HepG2 (cell line): ENCODE data around the gene TIFAB.

Experiments
- CEBPB ChIP-seq: IDR thresholded peaks from 2 replicates; pipeline ENCODE4 v1.6.1; 2011; ENCODE audit warnings: low read depth, low read length, improper control_type of control experiment, borderline replicate concordance
- CEBPG ChIP-seq: IDR thresholded peaks from 2 replicates; pipeline ENCODE4 v1.6.1; 2016
- CTCF ChIP-seq: sonication (generic); formaldehyde crosslinking; IDR thresholded peaks from 2 replicates; pipeline ENCODE4 v1.5.0; 2020; ENCODE audit warnings: mild to moderate bottlenecking, missing genetic modification reagents, moderate library complexity
- GATAD1 ChIP-seq: IDR thresholded peaks from 2 replicates; pipeline ENCODE4 v1.6.1; 2016; ENCODE audit warnings: missing genetic modification reagents, missing compliant biosample characterization
- GZF1 ChIP-seq: sonication (generic); formaldehyde crosslinking; IDR thresholded peaks from 2 replicates; pipeline ENCODE4 v1.5.1; 2020; ENCODE audit warnings: mild to moderate bottlenecking, missing genetic modification reagents
- MAX ChIP-seq: IDR thresholded peaks from 2 replicates; pipeline ENCODE4 v1.6.1; 2012; ENCODE audit warnings: inconsistent platforms
- NFYB ChIP-seq: sonication (generic); formaldehyde crosslinking; IDR thresholded peaks from 2 replicates; pipeline ENCODE4 v1.4.0; 2020; ENCODE audit warnings: missing genetic modification reagents
- POLR2A ChIP-seq, 2 experiments: IDR thresholded peaks; 2 replicates each; pipeline ENCODE4 v1.6.1; 2011; ENCODE audit warnings: low read depth in 2 of 2, low read length in 2 of 2, mild to moderate bottlenecking in 1 of 2, moderate library complexity in 1 of 2; ENCODE audit not compliant: insufficient read depth in 1 of 2
- SP4 ChIP-seq: sonication (generic); formaldehyde crosslinking; IDR thresholded peaks from 2 replicates; pipeline ENCODE4 v1.8.1; 2023; ENCODE audit warnings: mild to moderate bottlenecking, missing genetic modification reagents
- U2AF1 ChIP-seq: fragments of 200-400 bp; formaldehyde crosslinking; optimal IDR thresholded peaks from 2 replicates; pipeline ENCODE3; 2017; ENCODE audit warnings: mild to moderate bottlenecking, low read depth, low read length
- USF2 ChIP-seq, 2 experiments: sonication (generic) in 1 of 2; formaldehyde crosslinking in 1 of 2; IDR thresholded peaks; 2 replicates each; pipeline versions ENCODE4 v1.5.1 to v1.6.1; 2011 to 2020; ENCODE audit warnings: borderline replicate concordance in 1 of 2, low read depth in 1 of 2, low read length in 1 of 2, mild to moderate bottlenecking in 1 of 2, missing genetic modification reagents in 1 of 2, moderate library complexity in 1 of 2
- ZNF432 ChIP-seq: sonication (generic); formaldehyde crosslinking; IDR thresholded peaks from 2 replicates; pipeline ENCODE4 v1.5.0; 2020; ENCODE audit warnings: missing genetic modification reagents, mild to moderate bottlenecking, borderline replicate concordance
- ZNF660 ChIP-seq: sonication (generic); formaldehyde crosslinking; IDR thresholded peaks from 2 replicates; pipeline ENCODE4 v1.5.1; 2020; ENCODE audit warnings: mild to moderate bottlenecking, low read depth, missing genetic modification reagents, borderline replicate concordance
- ZNF839 ChIP-seq: sonication (generic); formaldehyde crosslinking; IDR thresholded peaks from 2 replicates; pipeline ENCODE4 v1.4.0; 2020; ENCODE audit warnings: missing genetic modification reagents, mild to moderate bottlenecking, borderline replicate concordance

- no peak for TF ChIP-seq GZF1 (CRISPR knock-in tag)
- TF ChIP-seq NFYB, result no peak
- TF ChIP-seq SP4 (CRISPR knock-in tag), result no peak
- no peak for TF ChIP-seq CEBPB
- TF ChIP-seq CTCF (CRISPR knock-in tag), result no peak
- TF ChIP-seq CEBPG (CRISPR knock-in tag), result no peak
- no peak for TF ChIP-seq U2AF1
- no peak for TF ChIP-seq POLR2A (IDR thresholded peaks at IDR 0.05; ENCODE audit: insufficient read depth in 1 of 2, low read depth in 2 of 2, low read length in 2 of 2)
- no peak for TF ChIP-seq ZNF660 (CRISPR knock-in tag)
- TF ChIP-seq MAX, result no peak
- no peak for TF ChIP-seq ZNF432 (CRISPR knock-in tag)
- TF ChIP-seq GATAD1, result no peak
- TF ChIP-seq ZNF839 (CRISPR knock-in tag), result no peak
- no peak for TF ChIP-seq USF2 (IDR thresholded peaks at IDR 0.05; ENCODE audit: low read depth, low read length)
- no peak for TF ChIP-seq USF2 (CRISPR knock-in tag; IDR thresholded peaks at IDR 0.05; ENCODE audit: borderline replicate concordance)
Observed at GRCh38 chr5:135480511-135480910, 28.4 kb upstream of the TIFAB start.
